ENCODE results near the gene STK11. TPM values are rescaled to one million over a fixed set of nuclear protein-coding genes. Genes with fewer than 3 reads are reported as not detected.
A peak's percentile ranks its signal among the peaks of the same experiment; 100 is the strongest.

The STK11 gene
- total and polyA plus RNA-seq, 12 donors: 37.8 to 148 (median 93.7) TPM

- intact Hi-C loops (cut with DNase I): no loop called here
- 0 to 3% (median 0%) methylated on average over 5 to 67 of the region's 67 CpGs for WGBS, 4 donors
Observed at GRCh38 chr19:1249990-1250436, 44.4 kb downstream of the STK11 start.

GRCh38 chr19:1250437-1251260 is 45.1 kb downstream of the STK11 start:
- intact Hi-C loops (cut with DNase I): no loop called here
- Histone ChIP-seq H3K9me3 (replicated peaks in 1 of 3) (no peaks in the 10 kb centered on the region), H3K36me3 (replicated peaks in 1 of 2) (peaks cover 0 to 33% of the 10 kb centered on the region in 2 donors), H3K27ac (peak overlapping the region; percentile 97 to 100 (median 99)), H3K4me1 (replicated peaks in 1 of 2) (peaks cover 49 to 51% of the 10 kb centered on the region in 2 donors), H3K27me3 (no peaks in the 10 kb centered on the region), H3K4me3 (peak overlapping the region in 3 of 4 donors; percentile 40 to 92 (median 82))
- WGBS, 4 donors: 0 to 1% (median 0%) methylated on average over 2 to 85 of the region's 90 CpGs
- peak; percentile 70 to 82 (median 75) for DNase-seq
- TF ChIP-seq CTCF (IDR thresholded peaks at IDR 0.05): no peak
- peak; percentile 16 to 26 for TF ChIP-seq POLR2A (IDR thresholded peaks at IDR 0.05)

More at GRCh38 chr19:1249990-1250436, 44.4 kb downstream of the STK11 start:
- no peak for TF ChIP-seq POLR2A (IDR thresholded peaks at IDR 0.05)
- no peak for TF ChIP-seq CTCF (IDR thresholded peaks at IDR 0.05)
- Histone ChIP-seq H3K27me3 (no peaks in the 10 kb centered on the region), H3K27ac (peak overlapping the region; percentile 97 to 100 (median 99)), H3K9me3 (replicated peaks in 1 of 3) (no peaks in the 10 kb centered on the region), H3K4me3 (peak overlapping the region in 3 of 4 donors; percentile 48 to 92 (median 81)), H3K36me3 (replicated peaks in 1 of 2) (peaks cover 0 to 27% of the 10 kb centered on the region in 2 donors), H3K4me1 (replicated peaks in 1 of 2) (peaks cover 51 to 55% of the 10 kb centered on the region in 2 donors)
- no peak for DNase-seq

- peak; percentile 78 to 90 (median 84) for DNase-seq
- Histone ChIP-seq H3K4me3 (peak overlapping the region in 3 of 4 donors; percentile 40 to 92 (median 82)), H3K27ac (peak overlapping the region; percentile 97 to 100 (median 99)), H3K4me1 (replicated peaks in 1 of 2) (peaks cover 42 to 45% of the 10 kb centered on the region in 2 donors), H3K27me3 (no peaks in the 10 kb centered on the region), H3K36me3 (replicated peaks in 1 of 2) (peaks cover 0 to 42% of the 10 kb centered on the region in 2 donors), H3K9me3 (replicated peaks in 1 of 3) (no peaks in the 10 kb centered on the region)
- WGBS, 4 donors: 0 to 1% (median 1%) methylated on average over 21 to 41 of the region's 41 CpGs
- intact Hi-C loops (cut with DNase I): no loop called here
- TF ChIP-seq CTCF (IDR thresholded peaks at IDR 0.05): no peak
- TF ChIP-seq POLR2A (IDR thresholded peaks at IDR 0.05): peak; percentile 39 to 59
Observed at GRCh38 chr19:1251330-1252220, 46.0 kb downstream of the STK11 start.
